ENCODE results near the gene AP2S1.
A peak's percentile ranks its signal among the peaks of the same experiment; 100 is the strongest.

Gene AP2S1

DNA sequence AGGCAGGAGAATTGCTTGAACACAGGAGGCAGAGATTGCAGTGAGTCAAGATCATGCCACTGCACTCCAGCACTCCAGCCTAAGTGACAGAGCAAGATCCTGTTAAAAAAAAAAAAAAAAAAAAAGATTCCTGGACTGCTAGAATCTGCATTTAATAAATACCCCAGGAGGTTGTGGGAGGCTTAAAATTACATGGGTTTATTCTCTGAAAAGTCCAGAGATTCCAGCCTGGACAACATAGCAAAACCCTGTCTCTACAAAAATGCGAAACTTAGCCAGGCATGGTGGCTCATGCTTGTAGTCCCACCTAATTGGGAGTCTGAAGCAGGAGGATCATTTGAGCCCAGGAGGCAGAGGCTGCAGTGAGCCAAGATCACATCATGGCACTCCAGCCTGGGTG is 52.8 kb downstream of the AP2S1 start:
- no peaks in the 10 kb centered on the region for H3K9me3 ChIP-seq (ENCODE audit: insufficient read depth, low read length)
- TF ChIP-seq YY1 (IDR thresholded peaks at IDR 0.05; ENCODE audit: insufficient read depth, insufficient read length) (no peak), ZNF274 (IDR thresholded peaks at IDR 0.05; ENCODE audit: low read depth, low read length) (no peak), SUZ12 (IDR thresholded peaks at IDR 0.05; ENCODE audit: extremely low read depth, insufficient read depth, insufficient read length) (no peak)
- no peaks in the 10 kb centered on the region for H3K4me1 ChIP-seq (ENCODE audit: insufficient read depth, insufficient read length)
- no peak overlapping the region for H3K9ac ChIP-seq (ENCODE audit: insufficient read length, low read depth)
- no peak overlapping the region for H3K4me3 ChIP-seq (ENCODE audit: insufficient read length, low read depth)
- no peak for DNase-seq (ENCODE audit: low read depth, low spot score)
- H3K36me3 ChIP-seq (ENCODE audit: insufficient read depth, insufficient read length, low read length): no peaks in the 10 kb centered on the region
- no peaks in the 10 kb centered on the region for H3K27me3 ChIP-seq (ENCODE audit: insufficient read depth, insufficient read length)

DNA sequence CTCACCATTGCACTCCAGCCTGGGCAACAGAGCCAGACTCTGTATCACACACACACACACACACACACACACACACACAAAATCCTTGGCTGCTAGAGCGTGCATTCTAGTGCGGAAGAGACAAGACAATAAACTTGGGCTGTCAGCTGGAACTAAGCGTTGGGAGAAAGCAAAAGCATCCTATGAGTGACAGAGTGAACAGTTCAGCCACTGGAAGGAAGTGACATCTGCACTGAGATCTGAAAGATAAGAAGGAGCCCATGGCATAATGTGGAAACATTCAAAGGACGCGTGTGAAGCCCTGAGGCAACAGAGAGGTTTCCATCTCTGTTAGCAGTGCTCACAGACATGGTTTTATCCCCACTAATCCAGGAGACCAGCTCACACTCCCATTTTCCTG is 58.7 kb downstream of the AP2S1 start:
- H3K9ac ChIP-seq (ENCODE audit: insufficient read length, low read depth): no peak overlapping the region
- no peaks in the 10 kb centered on the region for H3K27me3 ChIP-seq (ENCODE audit: insufficient read depth, insufficient read length)
- DNase-seq (ENCODE audit: low read depth, low spot score): no peak
- no peaks in the 10 kb centered on the region for H3K4me1 ChIP-seq (ENCODE audit: insufficient read depth, insufficient read length)
- H3K4me3 ChIP-seq (ENCODE audit: insufficient read length, low read depth): no peak overlapping the region
- TF ChIP-seq ZNF274 (IDR thresholded peaks at IDR 0.05; ENCODE audit: low read depth, low read length): no peak
- TF ChIP-seq YY1 (IDR thresholded peaks at IDR 0.05; ENCODE audit: insufficient read depth, insufficient read length): no peak
- TF ChIP-seq SUZ12 (IDR thresholded peaks at IDR 0.05; ENCODE audit: extremely low read depth, insufficient read depth, insufficient read length): no peak
- H3K36me3 ChIP-seq (ENCODE audit: insufficient read depth, insufficient read length, low read length): no peaks in the 10 kb centered on the region
- H3K9me3 ChIP-seq (ENCODE audit: insufficient read depth, low read length): no peaks in the 10 kb centered on the region

DNA sequence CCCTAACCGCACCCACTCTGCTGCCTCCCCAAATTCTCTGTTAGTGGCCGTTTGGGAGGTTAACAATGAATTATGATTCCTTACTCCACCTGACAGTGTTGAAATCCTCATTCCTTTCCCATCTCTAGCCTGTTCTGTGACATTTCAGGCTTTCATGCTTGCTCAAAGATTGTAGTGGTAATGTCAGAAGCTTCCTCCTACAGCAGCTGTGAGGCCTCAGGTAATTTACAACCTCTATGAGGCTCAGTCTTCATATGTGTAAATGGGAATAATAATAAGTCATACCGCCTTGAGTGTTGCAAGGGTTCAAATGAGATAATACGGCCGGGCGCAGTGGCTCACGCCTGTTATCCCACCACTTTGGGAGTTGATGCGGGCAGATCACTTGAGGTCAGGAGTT is 61.3 kb downstream of the AP2S1 start:
- no peak for DNase-seq (ENCODE audit: low read depth, low spot score)
- Histone ChIP-seq H3K9ac (ENCODE audit: insufficient read length, low read depth) (no peak overlapping the region), H3K4me3 (ENCODE audit: insufficient read length, low read depth) (no peak overlapping the region), H3K4me1 (ENCODE audit: insufficient read depth, insufficient read length) (peaks cover 9% of the 10 kb centered on the region), H3K9me3 (ENCODE audit: insufficient read depth, low read length) (no peaks in the 10 kb centered on the region), H3K36me3 (ENCODE audit: insufficient read depth, insufficient read length, low read length) (peaks cover 18% of the 10 kb centered on the region), H3K27me3 (ENCODE audit: insufficient read depth, insufficient read length) (no peaks in the 10 kb centered on the region)
- TF ChIP-seq YY1 (IDR thresholded peaks at IDR 0.05; ENCODE audit: insufficient read depth, insufficient read length) (no peak), SUZ12 (IDR thresholded peaks at IDR 0.05; ENCODE audit: extremely low read depth, insufficient read depth, insufficient read length) (no peak), ZNF274 (IDR thresholded peaks at IDR 0.05; ENCODE audit: low read depth, low read length) (no peak)

DNA sequence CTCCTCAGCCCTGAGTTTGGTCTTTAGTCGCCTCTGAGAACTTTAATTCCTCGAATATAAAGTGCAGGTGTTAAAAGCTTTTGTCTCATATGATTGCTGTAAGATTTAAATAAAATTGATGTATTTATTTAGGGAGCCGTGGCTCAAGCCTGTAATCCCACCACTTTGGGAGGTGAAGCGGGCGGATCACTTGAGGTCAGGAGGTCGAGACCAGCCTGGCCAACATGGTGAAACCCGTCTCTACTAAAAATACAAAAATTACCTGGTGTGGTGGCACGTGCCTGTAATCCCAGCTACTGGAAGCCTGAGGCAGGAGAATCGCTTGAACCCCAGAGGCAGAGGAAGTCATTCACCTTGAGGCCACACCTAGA is 61.7 kb downstream of the AP2S1 start:
- Histone ChIP-seq H3K4me1 (ENCODE audit: insufficient read depth, insufficient read length) (peaks cover 12% of the 10 kb centered on the region), H3K4me3 (ENCODE audit: insufficient read length, low read depth) (no peak overlapping the region), H3K36me3 (ENCODE audit: insufficient read depth, insufficient read length, low read length) (peaks cover 23% of the 10 kb centered on the region), H3K9ac (ENCODE audit: insufficient read length, low read depth) (no peak overlapping the region), H3K9me3 (ENCODE audit: insufficient read depth, low read length) (no peaks in the 10 kb centered on the region), H3K27me3 (ENCODE audit: insufficient read depth, insufficient read length) (no peaks in the 10 kb centered on the region)
- TF ChIP-seq SUZ12 (IDR thresholded peaks at IDR 0.05; ENCODE audit: extremely low read depth, insufficient read depth, insufficient read length) (no peak), YY1 (IDR thresholded peaks at IDR 0.05; ENCODE audit: insufficient read depth, insufficient read length) (no peak), ZNF274 (IDR thresholded peaks at IDR 0.05; ENCODE audit: low read depth, low read length) (no peak)
- DNase-seq (ENCODE audit: low read depth, low spot score): no peak

DNA sequence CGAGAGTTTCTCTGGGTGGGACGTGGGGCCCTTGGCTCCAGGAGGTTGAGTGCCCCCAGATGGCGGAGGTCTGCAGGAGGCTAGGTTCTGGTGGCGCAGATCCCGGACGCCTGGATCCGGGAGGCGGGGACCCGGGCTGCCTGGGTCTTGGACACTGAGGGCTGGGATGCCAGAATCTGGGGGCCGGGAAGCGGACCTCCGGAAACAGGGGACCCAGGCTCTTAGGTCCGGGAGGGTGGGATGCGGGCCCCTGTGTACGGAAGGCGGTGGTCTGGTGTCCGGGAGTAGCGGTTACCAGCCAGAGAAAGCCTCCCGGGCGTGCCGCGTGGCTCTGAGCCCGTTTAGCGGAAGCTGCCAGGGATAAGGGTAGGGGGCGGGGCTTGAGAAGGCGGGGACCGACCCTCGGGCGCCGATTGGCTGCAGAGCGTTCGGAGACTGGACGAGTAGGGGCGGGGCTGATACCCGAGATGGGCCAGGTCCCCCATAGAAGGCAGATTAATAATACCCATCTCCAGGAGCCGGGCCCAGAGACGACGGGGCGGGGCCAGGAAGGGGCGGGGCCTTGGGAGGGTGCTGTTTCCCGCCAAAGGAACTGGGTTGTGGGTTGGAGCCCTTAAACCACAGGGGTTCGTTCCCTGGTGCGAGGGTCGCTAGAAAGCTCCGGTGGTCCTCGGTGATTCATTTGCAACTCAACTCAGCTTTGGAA is 62.2 kb downstream of the AP2S1 start, which contains the start of gene SLC1A5:
SLC1A5 (minus strand) TSS at position 333 of the 706 bp plus-strand sequence. CDS start 629 bp downstream, outside the sequence.
- peaks cover 26% of the 10 kb centered on the region for H3K36me3 ChIP-seq (ENCODE audit: insufficient read depth, insufficient read length, low read length)
- peaks cover 14% of the 10 kb centered on the region for H3K4me1 ChIP-seq (ENCODE audit: insufficient read depth, insufficient read length)
- no peaks in the 10 kb centered on the region for H3K9me3 ChIP-seq (ENCODE audit: insufficient read depth, low read length)
- H3K4me3 ChIP-seq (ENCODE audit: insufficient read length, low read depth): peak within 1 kb of the TSS; percentile 90
- TF ChIP-seq YY1 (IDR thresholded peaks at IDR 0.05; ENCODE audit: insufficient read depth, insufficient read length) (no peak), SUZ12 (IDR thresholded peaks at IDR 0.05; ENCODE audit: extremely low read depth, insufficient read depth, insufficient read length) (no peak), ZNF274 (IDR thresholded peaks at IDR 0.05; ENCODE audit: low read depth, low read length) (no peak)
- no peaks in the 10 kb centered on the region for H3K27me3 ChIP-seq (ENCODE audit: insufficient read depth, insufficient read length)
- peak within 1 kb of the TSS; percentile 97 for H3K9ac ChIP-seq (ENCODE audit: insufficient read length, low read depth)
- peak; percentile 93 for DNase-seq (ENCODE audit: low read depth, low spot score)
